Sigmoid colon (tissue), 4 donors: ENCODE data around the gene SNHG17.

Experiments used
- CTCF ChIP-seq, 4 experiments: fragments of 450-650 bp in 3 of 4; fragments of 200-600 bp in 1 of 4; IDR thresholded peaks; one replicate each; pipeline ENCODE4 v1.5.1; 2016 to 2019; ENCODE audit warnings: antibody characterized with exemption in 4 of 4, mild to moderate bottlenecking in 3 of 4, moderate library complexity in 2 of 4
- EP300 ChIP-seq, 4 donors: sonication (generic); formaldehyde crosslinking; IDR thresholded peaks; one replicate each; pipeline ENCODE4 v1.6.1; 2017; ENCODE audit warnings: antibody characterized with exemption in 4 of 4
- POLR2A ChIP-seq, 2 donors: fragments of 450-650 bp; IDR thresholded peaks; one replicate each; pipeline ENCODE4 v1.6.1; 2016; ENCODE audit warnings: antibody characterized with exemption in 2 of 2, mild to moderate bottlenecking in 2 of 2, moderate library complexity in 2 of 2

- no peak for TF ChIP-seq POLR2A (IDR thresholded peaks at IDR 0.05)
- no peak for TF ChIP-seq EP300 (IDR thresholded peaks at IDR 0.05)
- TF ChIP-seq CTCF (IDR thresholded peaks at IDR 0.05): no peak
Observed at GRCh38 chr20:38450412-38450975, 15.4 kb upstream of the SNHG17 start.
